ENCODE results near the gene SVOP.
"Not testable (repeated sequence)": the region's sequence is repeated elsewhere in the genome, so short reads cannot be mapped to it uniquely, and the experiment has no call there.

The SVOP gene

DNA sequence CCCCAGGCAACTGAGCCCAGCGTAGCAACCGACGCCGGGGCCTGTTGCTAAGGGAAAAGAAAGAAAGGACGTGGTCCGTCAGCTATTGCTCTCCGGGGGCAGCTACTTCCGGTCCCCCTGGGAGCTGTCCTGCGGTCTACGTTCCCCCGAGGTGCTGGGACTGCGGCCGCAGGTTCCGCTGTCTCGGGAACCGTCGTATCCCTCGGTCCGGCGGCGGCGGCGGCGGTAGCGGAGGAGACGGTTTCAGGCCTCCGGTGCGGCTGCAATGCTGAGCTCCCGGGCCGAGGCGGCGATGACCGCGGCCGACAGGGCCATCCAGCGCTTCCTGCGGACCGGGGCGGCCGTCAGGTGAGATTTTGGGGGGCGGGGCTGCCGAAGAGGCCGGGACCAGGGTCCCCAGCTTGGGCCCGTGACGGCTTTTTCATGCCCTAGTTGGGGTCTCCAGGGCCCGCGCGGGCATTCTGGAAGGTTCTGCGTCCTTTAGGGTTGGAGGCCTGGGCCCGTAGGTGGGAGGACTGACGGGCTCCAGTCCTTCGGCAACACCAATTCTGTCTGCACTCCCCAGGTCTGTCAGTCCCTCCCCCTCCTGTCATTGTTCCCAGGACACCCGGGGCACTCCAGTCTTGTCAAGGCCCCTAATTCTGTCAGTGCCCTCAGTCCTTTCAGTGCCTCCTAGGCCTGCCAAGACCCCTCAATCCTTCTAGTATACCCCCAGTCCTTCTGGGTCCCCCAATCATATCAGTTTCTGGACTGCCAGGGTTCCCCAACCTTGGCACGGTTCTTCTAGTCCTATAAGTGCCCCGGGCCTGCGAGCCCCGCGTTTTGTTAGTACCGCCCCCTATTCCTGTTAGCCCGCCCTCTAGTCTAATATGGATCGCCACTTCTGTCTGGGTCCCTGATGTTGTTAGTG is 31.8 kb upstream of the SVOP start, which contains the start of gene USP30:
Gene USP30, plus strand, starts transcription at position 163 of the 910 bp plus-strand sequence. Its CDS starts 103 bp downstream, at position 266.
- Histone ChIP-seq H3K4me3 (ENCODE audit: low read length) (peak within 1 kb of the TSS; percentile 93), H3K27me3 (ENCODE audit: low read depth, low read length) (no peaks in the 10 kb centered on the region), H2AFZ (ENCODE audit: low read depth, low read length) (peak within 1 kb of the TSS; percentile 98), H3K27ac (ENCODE audit: low read length) (peak within 1 kb of the TSS; percentile 61), H3K9me3 (ENCODE audit: insufficient read depth, low read length) (no peaks in the 10 kb centered on the region), H4K20me1 (ENCODE audit: insufficient read depth, low read length) (no peaks in the 10 kb centered on the region), H3K79me2 (ENCODE audit: low read length) (peaks cover 12% of the 10 kb centered on the region; the same call in 1 of the 2 replicates), H3K4me1 (ENCODE audit: low read length) (peaks cover 4% of the 10 kb centered on the region; the same call in 1 of the 2 replicates), H3K4me2 (ENCODE audit: low read length) (peak within 1 kb of the TSS; percentile 95), H3K9ac (ENCODE audit: low read length) (peak within 1 kb of the TSS; percentile 75), H3K36me3 (replicated peaks; ENCODE audit: low read depth, low read length) (no peaks in the 10 kb centered on the region)
- no peak for TF ChIP-seq EZH2phosphoT487 (IDR thresholded peaks at IDR 0.05; ENCODE audit: low read depth)
- no peak for TF ChIP-seq CTCF (IDR thresholded peaks at IDR 0.05; ENCODE audit: low read depth, low read length)

GRCh38 chr12:109052097-109052413 is 31.2 kb upstream of the SVOP start:
- Histone ChIP-seq H3K36me3 (replicated peaks; ENCODE audit: low read depth, low read length) (no peaks in the 10 kb centered on the region), H2AFZ (ENCODE audit: low read depth, low read length) (peak overlapping the region; percentile 98), H3K79me2 (ENCODE audit: low read length) (peaks cover 12% of the 10 kb centered on the region; the same call in 1 of the 2 replicates), H3K9me3 (ENCODE audit: insufficient read depth, low read length) (no peaks in the 10 kb centered on the region), H3K27ac (ENCODE audit: low read length) (no peak overlapping the region), H3K27me3 (ENCODE audit: low read depth, low read length) (no peaks in the 10 kb centered on the region), H3K4me1 (ENCODE audit: low read length) (peaks cover 4% of the 10 kb centered on the region; the same call in 1 of the 2 replicates), H3K4me3 (ENCODE audit: low read length) (peak overlapping the region; percentile 93), H3K9ac (ENCODE audit: low read length) (peak overlapping the region; percentile 64), H3K4me2 (ENCODE audit: low read length) (peak overlapping the region; percentile 95), H4K20me1 (ENCODE audit: insufficient read depth, low read length) (no peaks in the 10 kb centered on the region)
- TF ChIP-seq EZH2phosphoT487 (IDR thresholded peaks at IDR 0.05; ENCODE audit: low read depth) (no peak), CTCF (IDR thresholded peaks at IDR 0.05; ENCODE audit: low read depth, low read length) (no peak)

- H3K9ac ChIP-seq (ENCODE audit: low read length); H4K20me1 ChIP-seq (ENCODE audit: insufficient read depth, low read length); H3K27me3 ChIP-seq (ENCODE audit: low read depth, low read length); H3K4me3 ChIP-seq (ENCODE audit: low read length); H3K4me1 ChIP-seq (ENCODE audit: low read length); H3K36me3 ChIP-seq (replicated peaks; ENCODE audit: low read depth, low read length); H3K27ac ChIP-seq (ENCODE audit: low read length); H3K9me3 ChIP-seq (ENCODE audit: insufficient read depth, low read length); H3K4me2 ChIP-seq (ENCODE audit: low read length); H2AFZ ChIP-seq (ENCODE audit: low read depth, low read length): not testable (repeated sequence)
- peaks cover 12% of the 10 kb centered on the region; the same call in 1 of the 2 replicates for H3K79me2 ChIP-seq (ENCODE audit: low read length)
Observed at GRCh38 chr12:109049794-109050193, 28.9 kb upstream of the SVOP start.

DNA sequence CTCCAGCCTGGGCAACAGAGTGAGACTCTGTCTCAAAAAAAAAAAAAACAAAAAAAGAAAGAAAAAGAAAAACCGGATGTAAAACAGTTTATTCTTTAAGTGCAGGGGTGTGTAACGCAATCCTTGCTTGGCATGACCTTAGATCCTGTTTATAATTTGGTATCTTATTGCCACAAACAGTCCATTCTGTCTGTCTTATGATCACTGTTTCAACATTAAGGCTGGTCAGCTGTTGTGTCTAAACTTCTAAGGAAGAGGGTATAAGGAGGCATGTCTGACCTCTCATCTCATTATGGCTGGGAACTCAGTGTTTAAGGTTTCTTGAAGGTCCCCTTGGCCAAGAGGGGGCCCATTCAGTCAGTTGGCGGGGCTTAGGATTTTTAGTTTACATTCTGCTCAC is 27.8 kb upstream of the SVOP start:
- H3K4me1 ChIP-seq (ENCODE audit: low read length); H3K9me3 ChIP-seq (ENCODE audit: insufficient read depth, low read length); H3K36me3 ChIP-seq (replicated peaks; ENCODE audit: low read depth, low read length); H3K9ac ChIP-seq (ENCODE audit: low read length); H3K4me2 ChIP-seq (ENCODE audit: low read length); H3K4me3 ChIP-seq (ENCODE audit: low read length); H3K79me2 ChIP-seq (ENCODE audit: low read length); H2AFZ ChIP-seq (ENCODE audit: low read depth, low read length); H4K20me1 ChIP-seq (ENCODE audit: insufficient read depth, low read length); H3K27me3 ChIP-seq (ENCODE audit: low read depth, low read length); H3K27ac ChIP-seq (ENCODE audit: low read length): not testable (repeated sequence)

DNA sequence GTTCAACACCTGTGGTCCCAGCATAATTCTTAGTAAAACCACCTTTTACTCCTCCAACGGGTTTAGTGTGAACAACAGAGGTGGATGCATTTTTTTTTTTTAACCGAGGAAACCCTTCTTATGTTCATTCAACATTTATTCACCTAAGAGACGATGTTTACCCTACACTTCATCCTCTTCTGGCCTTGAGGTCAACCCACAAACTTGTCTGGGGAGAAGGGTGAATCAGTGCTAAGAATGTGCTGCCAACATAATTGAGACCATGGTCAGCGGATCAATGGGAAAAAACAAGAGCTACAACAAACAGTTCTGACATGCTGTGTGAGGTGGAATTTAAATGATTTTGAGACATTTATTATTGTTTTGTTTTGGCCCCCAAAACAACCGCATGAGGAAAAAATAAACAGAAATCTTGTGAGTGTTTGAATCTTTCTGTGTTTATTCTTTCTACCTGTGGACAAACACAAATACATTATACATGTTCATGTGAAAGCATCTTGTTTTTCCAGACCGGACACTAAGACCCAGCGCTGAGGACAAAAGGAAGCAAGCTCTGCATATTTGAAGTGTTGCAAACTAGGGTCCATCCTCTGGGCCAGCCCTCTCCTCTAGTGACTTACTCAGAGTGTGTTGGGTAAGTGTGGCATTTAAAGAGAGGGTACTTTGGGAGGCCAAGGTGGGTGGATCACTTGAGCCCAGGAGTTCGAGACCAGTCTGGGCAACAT is 26.4 kb upstream of the SVOP start:
- Histone ChIP-seq H4K20me1 (ENCODE audit: insufficient read depth, low read length) (no peaks in the 10 kb centered on the region), H3K9me3 (ENCODE audit: insufficient read depth, low read length) (no peaks in the 10 kb centered on the region), H3K4me2 (ENCODE audit: low read length) (no peak overlapping the region), H3K36me3 (replicated peaks; ENCODE audit: low read depth, low read length) (no peaks in the 10 kb centered on the region), H3K4me1 (ENCODE audit: low read length) (peaks cover 4% of the 10 kb centered on the region; the same call in 1 of the 2 replicates), H3K27me3 (ENCODE audit: low read depth, low read length) (peaks cover 14% of the 10 kb centered on the region), H2AFZ (ENCODE audit: low read depth, low read length) (no peak overlapping the region), H3K4me3 (ENCODE audit: low read length) (no peak overlapping the region), H3K79me2 (ENCODE audit: low read length) (no peaks in the 10 kb centered on the region), H3K27ac (ENCODE audit: low read length) (no peak overlapping the region), H3K9ac (ENCODE audit: low read length) (no peak overlapping the region)
- TF ChIP-seq EZH2phosphoT487 (IDR thresholded peaks at IDR 0.05; ENCODE audit: low read depth) = no peak
- TF ChIP-seq CTCF (IDR thresholded peaks at IDR 0.05; ENCODE audit: low read depth, low read length) = no peak
